Neural crest cell (in vitro differentiated cells): Measurements from ENCODE around the gene DLX4. TPM values are rescaled to one million over a fixed set of nuclear protein-coding genes. Genes with fewer than 3 reads are reported as not detected.

Experiments
- DNase-seq: peaks from one replicate; pipeline ENCODE4 v3.0.0; 2021; ENCODE audit warnings: low read depth, mixed read lengths, low spot score
- H3K27ac Mint-ChIP-seq: one replicate; pipeline ENCODE4 v1.8.0; 2021; ENCODE audit warnings: mild to moderate bottlenecking, mixed read lengths; ENCODE audit not compliant: unreplicated experiment
- H3K27me3 Mint-ChIP-seq: 2 replicates; pipeline ENCODE4 v1.8.0; 2021; ENCODE audit warnings: low read depth, mild to moderate bottlenecking, mixed read lengths
- H3K36me3 Mint-ChIP-seq: 2 replicates; pipeline ENCODE4 v1.8.0; 2021; ENCODE audit warnings: low read depth, mild to moderate bottlenecking, mixed read lengths
- H3K4me1 Mint-ChIP-seq: 2 replicates; pipeline ENCODE4 v1.8.0; 2021; ENCODE audit warnings: mixed read lengths
- H3K4me3 Mint-ChIP-seq: one replicate; pipeline ENCODE4 v1.8.0; 2021; ENCODE audit warnings: mild to moderate bottlenecking, mixed read lengths
- H3K9me3 Mint-ChIP-seq: 2 replicates; pipeline ENCODE4 v1.8.0; 2021; ENCODE audit warnings: mixed read lengths
- total RNA-seq: library from RNA; stranded (reverse); gene quantifications from 2 replicates; pipeline ENCODE4 v1.2.1, GENCODE V29; 2021
- TF ChIP-seq, protein P1 (sequence below): fragments of 200-600 bp; sonication (generic); conservative IDR thresholded peaks from 2 replicates; pipeline ENCODE4 v1.5.0; 2021; ENCODE audit warnings: antibody characterized with exemption, mild to moderate bottlenecking

Gene DLX4
- total RNA-seq, 1 donor from 2014 or later, result 0.49 TPM

DNA sequence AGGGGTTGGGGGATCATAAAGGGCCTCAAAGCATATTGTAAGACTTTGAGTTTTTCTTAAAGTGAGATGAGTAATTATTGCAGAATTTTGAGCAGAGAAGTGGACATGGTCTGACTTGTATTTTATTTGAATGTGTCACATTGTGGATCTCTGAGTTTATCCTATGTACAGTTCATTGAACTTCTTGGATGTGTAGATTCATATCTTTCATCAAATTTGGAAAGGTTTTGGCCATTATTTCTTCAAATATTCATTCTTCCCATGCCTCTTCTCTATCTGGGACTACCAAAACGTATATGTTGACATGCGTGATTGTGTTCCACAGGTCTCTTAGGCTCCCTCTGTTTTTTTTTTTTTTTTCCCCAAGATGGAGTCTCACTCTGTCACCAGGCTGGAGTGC is 40.3 kb downstream of the DLX4 start:
- no peak for DNase-seq
- Mint-ChIP-seq H3K9me3 (peaks cover 10% of the 10 kb centered on the region), H3K4me3 (no peak overlapping the region), H3K36me3 (peaks cover 4% of the 10 kb centered on the region), H3K4me1 (no peaks in the 10 kb centered on the region), H3K27ac (no peak overlapping the region), H3K27me3 (peaks cover 71% of the 10 kb centered on the region)
- TF ChIP-seq, protein P1, sequence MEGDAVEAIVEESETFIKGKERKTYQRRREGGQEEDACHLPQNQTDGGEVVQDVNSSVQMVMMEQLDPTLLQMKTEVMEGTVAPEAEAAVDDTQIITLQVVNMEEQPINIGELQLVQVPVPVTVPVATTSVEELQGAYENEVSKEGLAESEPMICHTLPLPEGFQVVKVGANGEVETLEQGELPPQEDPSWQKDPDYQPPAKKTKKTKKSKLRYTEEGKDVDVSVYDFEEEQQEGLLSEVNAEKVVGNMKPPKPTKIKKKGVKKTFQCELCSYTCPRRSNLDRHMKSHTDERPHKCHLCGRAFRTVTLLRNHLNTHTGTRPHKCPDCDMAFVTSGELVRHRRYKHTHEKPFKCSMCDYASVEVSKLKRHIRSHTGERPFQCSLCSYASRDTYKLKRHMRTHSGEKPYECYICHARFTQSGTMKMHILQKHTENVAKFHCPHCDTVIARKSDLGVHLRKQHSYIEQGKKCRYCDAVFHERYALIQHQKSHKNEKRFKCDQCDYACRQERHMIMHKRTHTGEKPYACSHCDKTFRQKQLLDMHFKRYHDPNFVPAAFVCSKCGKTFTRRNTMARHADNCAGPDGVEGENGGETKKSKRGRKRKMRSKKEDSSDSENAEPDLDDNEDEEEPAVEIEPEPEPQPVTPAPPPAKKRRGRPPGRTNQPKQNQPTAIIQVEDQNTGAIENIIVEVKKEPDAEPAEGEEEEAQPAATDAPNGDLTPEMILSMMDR, result no peak

DNA sequence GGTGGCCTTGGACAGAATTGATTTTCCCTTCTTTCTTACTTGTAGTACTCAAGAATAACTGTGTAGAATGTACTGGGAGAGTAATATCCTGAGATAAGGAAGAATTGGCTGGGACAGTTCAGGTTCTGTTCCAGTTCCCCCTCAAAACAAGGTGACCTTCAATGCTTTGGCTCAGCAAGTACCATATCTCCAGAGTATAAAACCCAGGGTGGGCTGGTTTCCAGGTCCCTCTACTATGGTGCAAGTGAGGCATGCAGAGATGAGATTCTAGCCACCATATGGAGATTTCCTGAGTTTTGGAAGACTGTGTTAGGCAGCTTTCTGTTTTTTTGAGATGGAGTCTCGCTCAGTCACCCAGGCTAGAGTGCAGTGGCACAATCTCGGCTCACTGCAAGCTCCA is 44.1 kb downstream of the DLX4 start:
- no peaks in the 10 kb centered on the region for H3K4me1 Mint-ChIP-seq
- peaks cover 15% of the 10 kb centered on the region for H3K9me3 Mint-ChIP-seq
- peaks cover 55% of the 10 kb centered on the region for H3K27me3 Mint-ChIP-seq
- H3K27ac Mint-ChIP-seq, result no peak overlapping the region
- H3K4me3 Mint-ChIP-seq, result no peak overlapping the region
- peaks cover 4% of the 10 kb centered on the region for H3K36me3 Mint-ChIP-seq
- no peak for DNase-seq
- TF ChIP-seq, protein P1, result no peak

DNA sequence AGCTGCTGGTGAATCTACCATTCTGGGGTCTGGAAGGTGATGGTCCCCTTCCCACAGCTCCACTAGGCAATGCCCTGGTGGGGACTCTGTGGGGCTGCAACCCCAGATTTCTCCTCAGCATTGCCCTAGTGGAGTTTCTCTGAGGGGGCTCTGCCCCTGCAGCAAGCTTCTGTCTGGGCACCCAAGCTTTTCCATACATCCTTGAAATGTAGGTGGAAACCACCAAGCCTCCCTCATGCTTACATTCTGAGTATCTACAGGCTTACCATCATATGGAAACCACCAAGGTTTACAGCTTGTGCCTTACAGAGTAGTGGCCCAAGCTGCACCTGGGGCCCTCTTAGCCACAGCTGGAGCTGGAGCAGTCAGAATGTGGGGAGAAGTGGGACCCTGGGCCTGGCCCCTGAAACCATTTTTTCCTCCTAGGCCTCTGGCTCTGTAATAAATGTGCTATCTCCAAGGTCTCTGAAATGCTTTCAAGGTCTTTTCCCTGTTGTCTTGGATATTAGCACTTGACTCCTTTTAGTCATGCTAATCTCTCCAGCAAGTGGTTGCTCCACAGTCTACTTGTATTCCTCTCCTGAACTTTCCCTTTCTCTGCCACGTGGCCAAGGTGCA is 45.6 kb downstream of the DLX4 start:
- H3K36me3 Mint-ChIP-seq, result no peaks in the 10 kb centered on the region
- H3K4me1 Mint-ChIP-seq, result no peaks in the 10 kb centered on the region
- no peak overlapping the region for H3K27ac Mint-ChIP-seq
- TF ChIP-seq, protein P1, result no peak
- H3K27me3 Mint-ChIP-seq, result peaks cover 46% of the 10 kb centered on the region
- no peak for DNase-seq
- peaks cover 11% of the 10 kb centered on the region for H3K9me3 Mint-ChIP-seq
- no peak overlapping the region for H3K4me3 Mint-ChIP-seq

DNA sequence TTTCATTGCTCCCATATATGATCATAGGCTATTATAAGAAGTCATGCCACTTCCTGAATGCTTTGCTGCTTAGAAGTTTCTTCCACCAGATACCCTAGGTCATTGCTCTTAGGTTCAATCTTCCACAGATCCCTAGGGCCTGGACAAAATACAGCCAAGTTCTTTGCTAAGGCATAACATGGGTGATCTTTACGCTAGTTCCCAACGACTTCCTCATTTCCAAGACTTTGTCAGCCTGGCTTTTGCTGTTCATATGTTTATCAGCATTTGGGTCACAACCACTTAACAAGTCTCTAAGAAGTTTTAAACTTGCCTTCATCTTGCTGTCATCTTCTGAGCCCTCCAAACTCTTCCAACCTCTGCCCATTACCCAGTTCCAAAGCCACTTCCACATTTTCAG is 46.2 kb downstream of the DLX4 start:
- Mint-ChIP-seq H3K36me3 (no peaks in the 10 kb centered on the region), H3K4me3 (no peak overlapping the region), H3K27me3 (peaks cover 41% of the 10 kb centered on the region), H3K9me3 (peaks cover 11% of the 10 kb centered on the region), H3K4me1 (no peaks in the 10 kb centered on the region), H3K27ac (no peak overlapping the region)
- TF ChIP-seq, protein P1, result no peak
- no peak for DNase-seq

DNA sequence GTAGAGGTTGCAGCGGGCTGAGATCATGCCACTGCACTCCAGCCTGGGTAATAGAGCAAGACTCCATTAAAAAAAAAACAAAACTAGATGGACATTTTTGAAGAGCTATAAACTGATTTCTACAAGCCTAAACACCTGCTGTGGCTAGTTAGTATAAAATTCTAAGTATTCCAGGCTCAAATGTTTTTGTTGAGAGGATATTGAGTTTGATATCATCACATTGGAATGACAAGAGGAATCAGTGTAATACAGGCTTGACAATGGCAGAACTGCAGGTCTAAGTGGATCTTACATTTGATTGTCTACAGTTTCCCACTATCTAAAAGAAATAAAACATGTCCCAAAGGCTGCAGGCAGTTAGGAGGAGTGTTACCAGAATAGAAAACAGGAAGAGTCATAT is 49.9 kb downstream of the DLX4 start:
- H3K4me1 Mint-ChIP-seq, result peaks cover 11% of the 10 kb centered on the region
- H3K4me3 Mint-ChIP-seq, result no peak overlapping the region
- DNase-seq, result no peak
- H3K9me3 Mint-ChIP-seq, result peaks cover 7% of the 10 kb centered on the region
- TF ChIP-seq, protein P1, result no peak
- H3K36me3 Mint-ChIP-seq, result no peaks in the 10 kb centered on the region
- H3K27me3 Mint-ChIP-seq, result peaks cover 14% of the 10 kb centered on the region
- no peak overlapping the region for H3K27ac Mint-ChIP-seq
